ENCODE results near the gene NMRK1.

Gene NMRK1

DNA sequence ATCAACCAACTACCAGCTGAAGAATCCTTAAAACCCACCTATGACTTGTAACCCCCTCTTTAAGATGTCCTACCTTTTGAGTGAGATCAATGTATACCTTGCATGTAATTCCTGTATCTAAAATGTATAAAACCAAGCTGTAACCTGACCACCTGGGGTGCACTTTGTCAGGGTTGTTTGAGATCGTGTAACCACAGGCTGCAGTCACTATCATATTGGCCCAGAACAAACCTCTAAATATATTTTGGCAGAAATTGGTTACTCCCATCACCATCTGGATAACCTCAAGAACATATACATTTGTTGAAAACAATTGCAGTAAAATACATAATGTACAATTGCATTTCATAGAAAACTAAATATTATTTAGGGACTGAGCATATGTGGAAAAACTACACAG, 68.3 kb downstream of the NMRK1 start:
- DNase-seq (ENCODE audit: extremely low read depth, low read depth), result no peak
- TF ChIP-seq, protein P1, sequence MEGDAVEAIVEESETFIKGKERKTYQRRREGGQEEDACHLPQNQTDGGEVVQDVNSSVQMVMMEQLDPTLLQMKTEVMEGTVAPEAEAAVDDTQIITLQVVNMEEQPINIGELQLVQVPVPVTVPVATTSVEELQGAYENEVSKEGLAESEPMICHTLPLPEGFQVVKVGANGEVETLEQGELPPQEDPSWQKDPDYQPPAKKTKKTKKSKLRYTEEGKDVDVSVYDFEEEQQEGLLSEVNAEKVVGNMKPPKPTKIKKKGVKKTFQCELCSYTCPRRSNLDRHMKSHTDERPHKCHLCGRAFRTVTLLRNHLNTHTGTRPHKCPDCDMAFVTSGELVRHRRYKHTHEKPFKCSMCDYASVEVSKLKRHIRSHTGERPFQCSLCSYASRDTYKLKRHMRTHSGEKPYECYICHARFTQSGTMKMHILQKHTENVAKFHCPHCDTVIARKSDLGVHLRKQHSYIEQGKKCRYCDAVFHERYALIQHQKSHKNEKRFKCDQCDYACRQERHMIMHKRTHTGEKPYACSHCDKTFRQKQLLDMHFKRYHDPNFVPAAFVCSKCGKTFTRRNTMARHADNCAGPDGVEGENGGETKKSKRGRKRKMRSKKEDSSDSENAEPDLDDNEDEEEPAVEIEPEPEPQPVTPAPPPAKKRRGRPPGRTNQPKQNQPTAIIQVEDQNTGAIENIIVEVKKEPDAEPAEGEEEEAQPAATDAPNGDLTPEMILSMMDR (IDR thresholded peaks at IDR 0.05; ENCODE audit: low read depth, low read length), result no peak

DNA sequence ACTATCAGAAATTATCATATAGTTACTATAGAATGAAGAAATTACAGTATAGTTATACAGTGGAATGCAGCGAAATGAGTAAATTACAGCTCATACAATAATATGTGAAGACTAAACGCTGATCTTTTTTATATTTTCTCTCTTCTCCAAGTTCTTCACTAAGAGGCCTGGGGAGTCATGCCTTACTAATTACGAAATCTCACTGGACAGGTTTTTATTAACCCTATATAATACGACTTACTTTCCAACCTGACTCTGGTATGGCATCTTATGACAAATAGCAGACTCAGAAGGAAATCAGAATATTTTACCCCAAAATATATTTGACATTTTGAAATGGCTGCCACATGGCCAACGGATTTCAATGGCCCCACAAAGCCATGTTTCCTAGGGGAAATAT, 68.9 kb downstream of the NMRK1 start:
- DNase-seq (ENCODE audit: extremely low read depth, low read depth), result no peak
- TF ChIP-seq, protein P1 (IDR thresholded peaks at IDR 0.05; ENCODE audit: low read depth, low read length), result no peak

DNA sequence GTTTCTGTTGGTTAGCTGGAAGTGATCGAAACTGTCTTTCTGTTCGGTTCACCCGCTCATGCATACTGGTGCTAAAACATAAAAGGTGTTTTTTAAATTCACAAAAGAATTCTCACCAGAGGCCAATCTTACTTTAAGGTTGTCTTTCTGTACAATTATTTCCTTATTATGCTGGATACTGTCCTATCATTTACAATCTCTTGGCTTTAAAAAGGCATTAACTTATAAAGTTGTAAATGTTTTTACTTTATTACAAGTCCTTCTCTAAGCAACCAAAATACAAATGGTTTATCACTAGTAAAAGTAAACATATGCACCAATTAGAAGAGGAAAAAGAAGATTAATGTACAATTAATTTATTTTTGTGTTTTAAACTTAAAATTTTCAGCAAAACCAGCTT, 70.6 kb downstream of the NMRK1 start:
- DNase-seq (ENCODE audit: extremely low read depth, low read depth), result no peak
- TF ChIP-seq, protein P1 (IDR thresholded peaks at IDR 0.05; ENCODE audit: low read depth, low read length), result no peak

DNA sequence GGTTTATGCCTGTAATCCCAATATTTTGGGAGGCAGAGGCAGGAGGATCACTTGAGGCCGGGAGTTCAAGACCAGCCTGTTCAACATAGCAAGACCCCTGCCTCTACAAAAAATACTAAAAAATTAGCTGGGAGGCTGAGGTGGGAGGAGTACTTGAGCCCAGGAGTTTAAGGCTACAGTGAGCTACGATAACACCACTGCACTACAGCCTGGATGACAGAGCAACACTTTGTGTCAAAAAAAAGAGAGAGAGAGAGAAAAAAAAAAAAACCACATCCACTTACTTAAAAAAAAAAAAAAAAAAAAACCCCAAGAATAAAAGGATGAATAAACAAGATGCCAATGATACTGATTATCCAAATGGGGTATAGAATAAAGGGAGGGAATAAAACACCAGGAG, 74.2 kb downstream of the NMRK1 start:
- DNase-seq (ENCODE audit: extremely low read depth, low read depth), result no peak
- TF ChIP-seq, protein P1 (IDR thresholded peaks at IDR 0.05; ENCODE audit: low read depth, low read length), result no peak

All from AG09319 (cell line).